ENCODE measurements around the gene LPP.

Gene LPP

DNA sequence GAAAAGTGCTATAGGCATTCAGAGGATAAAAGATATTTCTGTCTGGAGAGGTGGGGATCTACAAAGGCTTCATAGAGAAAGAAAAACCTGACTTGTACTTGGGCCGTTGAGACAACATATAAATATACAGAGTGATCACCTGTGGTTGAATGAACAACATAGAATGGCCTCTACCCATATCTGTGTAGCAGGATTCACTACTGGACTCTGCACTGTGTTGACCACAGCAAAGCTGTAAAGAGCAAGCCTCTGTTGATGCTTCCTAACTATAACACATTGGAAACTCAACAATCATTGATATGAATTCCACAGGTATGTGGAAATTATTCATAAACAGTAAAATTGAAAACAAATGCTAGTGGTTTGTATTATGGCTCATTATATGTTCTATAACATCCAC lies 19.1 kb upstream of the LPP start:
- Histone ChIP-seq H3K27ac (ENCODE audit: low read depth, low read length, poor library complexity, severe bottlenecking) (no peak overlapping the region), H3K79me2 (ENCODE audit: insufficient read depth, low read length) (no peaks in the 10 kb centered on the region), H3F3A (ENCODE audit: insufficient read depth, low read length) (peaks cover 2% of the 10 kb centered on the region; the same call in 1 of the 2 replicates), H3K9me3 (ENCODE audit: low read length) (peaks cover 6% of the 10 kb centered on the region; the same call in 1 of the 2 replicates), H3K9ac (ENCODE audit: low read length) (no peak overlapping the region), H3K4me1 (ENCODE audit: insufficient read depth, low read length, severe bottlenecking) (peaks cover 36% of the 10 kb centered on the region), H3K27me3 (ENCODE audit: insufficient read depth, low read length) (no peaks in the 10 kb centered on the region), H3K36me3 (ENCODE audit: insufficient read depth, low read length) (no peaks in the 10 kb centered on the region), H3K4me3 (ENCODE audit: low read depth, low read length, poor library complexity, severe bottlenecking) (no peak overlapping the region), H3K9me2 (ENCODE audit: low read depth, low read length) (no peaks in the 10 kb centered on the region), H4K20me1 (ENCODE audit: insufficient read depth, low read length) (no peaks in the 10 kb centered on the region), H2AFZ (ENCODE audit: low read length) (no peak overlapping the region), H3K4me2 (ENCODE audit: low read length) (no peak overlapping the region)
- TF ChIP-seq, protein P1, sequence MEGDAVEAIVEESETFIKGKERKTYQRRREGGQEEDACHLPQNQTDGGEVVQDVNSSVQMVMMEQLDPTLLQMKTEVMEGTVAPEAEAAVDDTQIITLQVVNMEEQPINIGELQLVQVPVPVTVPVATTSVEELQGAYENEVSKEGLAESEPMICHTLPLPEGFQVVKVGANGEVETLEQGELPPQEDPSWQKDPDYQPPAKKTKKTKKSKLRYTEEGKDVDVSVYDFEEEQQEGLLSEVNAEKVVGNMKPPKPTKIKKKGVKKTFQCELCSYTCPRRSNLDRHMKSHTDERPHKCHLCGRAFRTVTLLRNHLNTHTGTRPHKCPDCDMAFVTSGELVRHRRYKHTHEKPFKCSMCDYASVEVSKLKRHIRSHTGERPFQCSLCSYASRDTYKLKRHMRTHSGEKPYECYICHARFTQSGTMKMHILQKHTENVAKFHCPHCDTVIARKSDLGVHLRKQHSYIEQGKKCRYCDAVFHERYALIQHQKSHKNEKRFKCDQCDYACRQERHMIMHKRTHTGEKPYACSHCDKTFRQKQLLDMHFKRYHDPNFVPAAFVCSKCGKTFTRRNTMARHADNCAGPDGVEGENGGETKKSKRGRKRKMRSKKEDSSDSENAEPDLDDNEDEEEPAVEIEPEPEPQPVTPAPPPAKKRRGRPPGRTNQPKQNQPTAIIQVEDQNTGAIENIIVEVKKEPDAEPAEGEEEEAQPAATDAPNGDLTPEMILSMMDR (IDR thresholded peaks at IDR 0.05; ENCODE audit: low read length), result no peak
- TF ChIP-seq EZH2 (IDR thresholded peaks at IDR 0.05; ENCODE audit: borderline replicate concordance, low read length), result no peak

- no peak overlapping the region for H3K4me2 ChIP-seq (ENCODE audit: low read length)
- no peaks in the 10 kb centered on the region for H4K20me1 ChIP-seq (ENCODE audit: insufficient read depth, low read length)
- H3K4me1 ChIP-seq (ENCODE audit: insufficient read depth, low read length, severe bottlenecking), result peaks cover 36% of the 10 kb centered on the region
- TF ChIP-seq, protein P1 (IDR thresholded peaks at IDR 0.05; ENCODE audit: low read length), result no peak
- TF ChIP-seq EZH2 (IDR thresholded peaks at IDR 0.05; ENCODE audit: borderline replicate concordance, low read length), result no peak
- H3K36me3 ChIP-seq (ENCODE audit: insufficient read depth, low read length), result no peaks in the 10 kb centered on the region
- peaks cover 6% of the 10 kb centered on the region; the same call in 1 of the 2 replicates for H3K9me3 ChIP-seq (ENCODE audit: low read length)
- no peak overlapping the region for H3K4me3 ChIP-seq (ENCODE audit: low read depth, low read length, poor library complexity, severe bottlenecking)
- no peaks in the 10 kb centered on the region for H3K9me2 ChIP-seq (ENCODE audit: low read depth, low read length)
- H3K27ac ChIP-seq (ENCODE audit: low read depth, low read length, poor library complexity, severe bottlenecking), result no peak overlapping the region
- H3K9ac ChIP-seq (ENCODE audit: low read length), result no peak overlapping the region
- H3K79me2 ChIP-seq (ENCODE audit: insufficient read depth, low read length), result no peaks in the 10 kb centered on the region
- no peak overlapping the region for H2AFZ ChIP-seq (ENCODE audit: low read length)
- H3F3A ChIP-seq (ENCODE audit: insufficient read depth, low read length), result peaks cover 2% of the 10 kb centered on the region; the same call in 1 of the 2 replicates
- H3K27me3 ChIP-seq (ENCODE audit: insufficient read depth, low read length), result no peaks in the 10 kb centered on the region
Observed at GRCh38 chr3:188135271-188135670, 18.7 kb upstream of the LPP start.

GRCh38 chr3:188137051-188137450 lies 16.9 kb upstream of the LPP start:
- Histone ChIP-seq H3K9me2 (ENCODE audit: low read depth, low read length) (no peaks in the 10 kb centered on the region), H3K79me2 (ENCODE audit: insufficient read depth, low read length) (no peaks in the 10 kb centered on the region), H3K4me2 (ENCODE audit: low read length) (no peak overlapping the region; the same call in 1 of the 2 replicates), H3K9me3 (ENCODE audit: low read length) (peaks cover 2% of the 10 kb centered on the region; the same call in 1 of the 2 replicates), H2AFZ (ENCODE audit: low read length) (peak overlapping the region; percentile 62; the same call in 1 of the 2 replicates), H3F3A (ENCODE audit: insufficient read depth, low read length) (peaks cover 2% of the 10 kb centered on the region; the same call in 1 of the 2 replicates), H3K4me1 (ENCODE audit: insufficient read depth, low read length, severe bottlenecking) (peaks cover 28% of the 10 kb centered on the region), H3K36me3 (ENCODE audit: insufficient read depth, low read length) (no peaks in the 10 kb centered on the region), H3K27ac (ENCODE audit: low read depth, low read length, poor library complexity, severe bottlenecking) (no peak overlapping the region), H4K20me1 (ENCODE audit: insufficient read depth, low read length) (no peaks in the 10 kb centered on the region), H3K4me3 (ENCODE audit: low read depth, low read length, poor library complexity, severe bottlenecking) (no peak overlapping the region), H3K9ac (ENCODE audit: low read length) (no peak overlapping the region; the same call in 1 of the 2 replicates), H3K27me3 (ENCODE audit: insufficient read depth, low read length) (no peaks in the 10 kb centered on the region)
- TF ChIP-seq, protein P1 (IDR thresholded peaks at IDR 0.05; ENCODE audit: low read length), result no peak
- TF ChIP-seq EZH2 (IDR thresholded peaks at IDR 0.05; ENCODE audit: borderline replicate concordance, low read length), result no peak
